Measurements from ENCODE around the gene NLRP12. TPM values are rescaled to one million over a fixed set of nuclear protein-coding genes. Genes with fewer than 3 reads are reported as not detected.
"Not testable (repeated sequence)": the region's sequence is repeated elsewhere in the genome, so short reads cannot be mapped to it uniquely, and the experiment has no call there.

Gene NLRP12
- total RNA-seq, 3 donors from 2014 or later: 0.19 to 0.28 TPM; not detected in 1

DNA sequence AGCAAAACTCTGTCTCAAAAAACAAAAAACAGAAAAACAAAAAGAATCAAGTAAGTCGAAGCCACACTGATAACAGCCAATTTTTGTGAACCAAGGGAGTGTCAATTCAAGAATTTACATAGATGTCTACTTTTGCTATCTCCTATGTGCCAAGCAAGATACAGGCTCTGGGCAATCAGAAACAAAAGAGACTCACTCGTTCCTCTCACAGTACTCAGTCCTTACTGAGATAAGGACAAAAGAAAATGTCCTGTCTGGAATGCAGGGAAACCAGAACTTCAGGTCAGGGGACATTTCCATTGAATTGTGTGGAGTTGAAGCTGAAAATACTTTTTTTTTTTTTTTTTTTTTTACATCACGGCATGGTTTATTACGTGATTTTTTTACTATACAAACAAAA is 53.0 kb downstream of the NLRP12 start:
- ATAC-seq (no peak), DNase-seq (no peak)
- H3K36me3 ChIP-seq (ENCODE audit: low read depth): no peaks in the 10 kb centered on the region
- no peaks in the 10 kb centered on the region for H3K9me3 ChIP-seq
- H3K4me3 ChIP-seq: no peak overlapping the region
- no peaks in the 10 kb centered on the region for H3K4me1 ChIP-seq (ENCODE audit: low read depth)
- intact Hi-C loops (cut with DNase I, micrococcal nuclease): no loop called here
- TF ChIP-seq, protein P1, sequence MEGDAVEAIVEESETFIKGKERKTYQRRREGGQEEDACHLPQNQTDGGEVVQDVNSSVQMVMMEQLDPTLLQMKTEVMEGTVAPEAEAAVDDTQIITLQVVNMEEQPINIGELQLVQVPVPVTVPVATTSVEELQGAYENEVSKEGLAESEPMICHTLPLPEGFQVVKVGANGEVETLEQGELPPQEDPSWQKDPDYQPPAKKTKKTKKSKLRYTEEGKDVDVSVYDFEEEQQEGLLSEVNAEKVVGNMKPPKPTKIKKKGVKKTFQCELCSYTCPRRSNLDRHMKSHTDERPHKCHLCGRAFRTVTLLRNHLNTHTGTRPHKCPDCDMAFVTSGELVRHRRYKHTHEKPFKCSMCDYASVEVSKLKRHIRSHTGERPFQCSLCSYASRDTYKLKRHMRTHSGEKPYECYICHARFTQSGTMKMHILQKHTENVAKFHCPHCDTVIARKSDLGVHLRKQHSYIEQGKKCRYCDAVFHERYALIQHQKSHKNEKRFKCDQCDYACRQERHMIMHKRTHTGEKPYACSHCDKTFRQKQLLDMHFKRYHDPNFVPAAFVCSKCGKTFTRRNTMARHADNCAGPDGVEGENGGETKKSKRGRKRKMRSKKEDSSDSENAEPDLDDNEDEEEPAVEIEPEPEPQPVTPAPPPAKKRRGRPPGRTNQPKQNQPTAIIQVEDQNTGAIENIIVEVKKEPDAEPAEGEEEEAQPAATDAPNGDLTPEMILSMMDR (IDR thresholded peaks at IDR 0.05): no peak

DNA sequence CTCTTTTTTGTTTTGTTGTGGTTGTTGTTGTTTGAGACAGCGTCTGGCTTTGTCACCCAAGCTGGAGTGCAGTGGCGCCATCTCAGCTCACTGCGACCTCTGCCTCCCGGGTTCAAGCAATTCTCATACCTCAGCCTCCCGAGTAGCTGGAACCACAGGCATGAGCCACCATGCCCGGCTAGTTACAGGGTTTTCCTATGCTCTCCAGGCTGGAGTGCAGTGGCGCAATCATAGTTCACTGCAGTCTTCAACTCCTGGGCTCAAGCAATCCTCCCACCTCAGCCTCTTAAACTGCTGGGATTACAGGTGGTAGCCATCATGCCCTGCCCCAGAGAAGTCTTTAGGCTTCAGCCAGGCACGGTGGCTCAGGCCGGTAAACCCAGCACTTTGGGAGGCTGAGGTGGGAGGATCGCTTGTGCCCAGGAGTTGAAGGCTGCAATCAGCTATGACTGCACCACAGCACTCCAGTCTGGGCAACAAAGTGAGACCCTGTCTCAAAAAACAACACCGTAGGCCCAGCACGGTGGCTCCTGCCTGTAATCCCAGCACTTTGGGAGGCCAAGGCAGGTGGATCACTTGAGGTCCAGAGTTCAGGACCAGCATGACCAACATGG is 54.3 kb downstream of the NLRP12 start:
- H3K36me3 ChIP-seq (ENCODE audit: low read depth); DNase-seq; H3K9me3 ChIP-seq; H3K4me3 ChIP-seq; ATAC-seq; H3K4me1 ChIP-seq (ENCODE audit: low read depth); intact Hi-C loops (cut with DNase I, micrococcal nuclease): not testable (repeated sequence)

DNA sequence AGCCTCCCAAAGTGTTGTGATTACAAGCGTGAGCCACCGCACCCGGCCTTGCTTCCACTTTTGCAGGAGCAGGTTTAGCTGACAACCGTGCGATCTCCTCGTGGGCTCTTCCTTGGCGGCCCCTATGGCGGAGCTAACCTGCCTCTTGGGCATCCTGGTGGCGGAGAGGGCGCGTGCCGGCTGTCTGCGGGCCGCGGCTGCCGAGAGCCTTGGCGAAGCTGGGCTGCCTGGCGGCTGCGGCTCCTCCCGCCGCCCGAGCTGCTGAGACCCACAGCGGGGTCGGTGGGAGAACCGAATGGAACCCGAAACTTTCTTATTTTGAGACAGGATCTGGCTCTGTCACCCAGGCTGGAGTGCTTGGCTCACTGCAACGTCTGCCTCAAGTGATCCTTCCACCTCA is 55.7 kb downstream of the NLRP12 start:
- Histone ChIP-seq H3K36me3 (ENCODE audit: low read depth) (no peaks in the 10 kb centered on the region), H3K4me1 (ENCODE audit: low read depth) (no peaks in the 10 kb centered on the region), H3K4me3 (no peak overlapping the region), H3K9me3 (no peaks in the 10 kb centered on the region)
- ATAC-seq (no peak), DNase-seq (no peak)
- TF ChIP-seq, protein P1 (IDR thresholded peaks at IDR 0.05): no peak
- intact Hi-C loops (cut with DNase I, micrococcal nuclease): no loop called here

DNA sequence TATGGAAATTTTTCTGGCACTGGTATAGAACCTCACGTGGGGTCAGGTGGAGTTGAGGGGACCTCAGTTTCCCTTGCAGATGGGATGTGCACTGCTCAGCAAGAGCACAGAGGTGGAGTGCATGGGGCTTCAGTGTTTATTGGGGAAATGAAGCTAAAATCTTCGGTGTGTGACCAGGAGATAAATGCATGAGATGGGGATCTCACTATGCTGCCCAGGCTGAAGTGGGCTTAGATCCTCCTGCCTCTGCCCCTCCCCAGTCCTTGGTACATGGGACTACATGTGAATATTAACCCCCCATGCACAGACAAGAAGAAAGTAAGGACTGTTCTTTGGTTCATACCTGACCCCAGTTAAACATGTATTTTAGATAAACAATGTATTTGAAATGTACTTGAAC is 65.1 kb downstream of the NLRP12 start:
- not testable (repeated sequence) for ATAC-seq, DNase-seq

More for the DNA sequence above, 65.1 kb downstream of the NLRP12 start:
- intact Hi-C loops (cut with DNase I, micrococcal nuclease); H3K4me1 ChIP-seq (ENCODE audit: low read depth); H3K9me3 ChIP-seq; H3K4me3 ChIP-seq; H3K36me3 ChIP-seq (ENCODE audit: low read depth): not testable (repeated sequence)

Small RNA genes within 50 kb of the gene (microRNA-seq; reads per million reads assigned to microRNA genes)
- gene MIR1283-2 (not detected), gene MIR371A (not detected), gene MIR372 (not detected), gene MIR373 (not detected), gene MIR516A1 (not detected), gene MIR516A2 (not detected), gene MIR519A1 (not detected), gene MIR521-1 (not detected), gene MIR522 (not detected), gene MIR527 (not detected)

Other genes starting within 250 kb of the NLRP12 start
- gene DPRX, start 192.3 kb downstream of the NLRP12 start, total RNA-seq: not detected
- gene MYADM, start 43.6 kb upstream of the NLRP12 start, total RNA-seq: 100 to 1,000 TPM in 1 of 3 donors, 10 to 100 TPM in 2; 47.0 to 193 (median 67.7) TPM
- gene PRKCG, start 57.9 kb upstream of the NLRP12 start, total RNA-seq: under 1 TPM in 2 of 3 donors, not detected in 1; 0.09 to 0.35 TPM
- under 1 TPM in 1 of 3 donors, not detected in 2; 0.54 TPM for gene CACNG7, start 85.0 kb upstream of the NLRP12 start, total RNA-seq
- gene CACNG8, start 138.6 kb upstream of the NLRP12 start, total RNA-seq: under 1 TPM in 2 of 3 donors, not detected in 1; 0.07 to 0.09 TPM
- gene CACNG6, start 167.3 kb upstream of the NLRP12 start, total RNA-seq: not detected
- gene VSTM1, start 239.6 kb upstream of the NLRP12 start, total RNA-seq: not detected